Liver (tissue), 3 donors: ENCODE data around the gene CCR2.
"Not testable (repeated sequence)": the region's sequence is repeated elsewhere in the genome, so short reads cannot be mapped to it uniquely, and the experiment has no call there.

ENCODE experiments used
- ATF3 ChIP-seq: IDR thresholded peaks from 2 replicates; pipeline ENCODE4 v1.6.1; 2016; ENCODE audit warnings: antibody characterized with exemption
- EGR1 ChIP-seq, 2 donors: IDR thresholded peaks; 2 replicates each; pipeline ENCODE4 v1.6.1; 2016 to 2018; ENCODE audit warnings: antibody characterized with exemption in 2 of 2, low read depth in 2 of 2
- FOXA1 ChIP-seq: IDR thresholded peaks from 2 replicates; pipeline ENCODE4 v1.6.1; 2016; ENCODE audit warnings: antibody characterized with exemption
- MAX ChIP-seq: IDR thresholded peaks from 2 replicates; pipeline ENCODE4 v1.6.1; 2016; ENCODE audit warnings: antibody characterized with exemption
- RAD21 ChIP-seq, 2 donors: IDR thresholded peaks; 2 replicates each; pipeline ENCODE4 v1.6.1; 2016; ENCODE audit warnings: antibody characterized with exemption in 2 of 2, mild to moderate bottlenecking in 2 of 2
- REST ChIP-seq: IDR thresholded peaks from 2 replicates; pipeline ENCODE4 v1.6.1; 2016; ENCODE audit warnings: antibody characterized with exemption, mild to moderate bottlenecking
- RXRA ChIP-seq, 2 donors: IDR thresholded peaks; 2 replicates each; pipeline ENCODE4 v1.6.1; 2017 to 2018; ENCODE audit warnings: antibody characterized with exemption in 2 of 2, mild to moderate bottlenecking in 1 of 2
- SP1 ChIP-seq: IDR thresholded peaks from 2 replicates; pipeline ENCODE4 v1.6.1; 2018; ENCODE audit warnings: antibody characterized with exemption, mild to moderate bottlenecking
- YY1 ChIP-seq: IDR thresholded peaks from 2 replicates; pipeline ENCODE4 v1.6.1; 2016; ENCODE audit warnings: antibody characterized with exemption, mild to moderate bottlenecking
- ZBTB33 ChIP-seq: IDR thresholded peaks from 2 replicates; pipeline ENCODE4 v1.6.1; 2016; ENCODE audit warnings: antibody characterized with exemption
- TF ChIP-seq, protein P1 (sequence below): fragments of 150-350 bp; IDR thresholded peaks from 2 replicates; pipeline ENCODE4 v1.5.1; 2017; ENCODE audit warnings: improper control_type of control experiment, low read depth, low read length; ENCODE audit not compliant: missing input control
- donor health status: healthy.
- donor health status: healthy.

DNA sequence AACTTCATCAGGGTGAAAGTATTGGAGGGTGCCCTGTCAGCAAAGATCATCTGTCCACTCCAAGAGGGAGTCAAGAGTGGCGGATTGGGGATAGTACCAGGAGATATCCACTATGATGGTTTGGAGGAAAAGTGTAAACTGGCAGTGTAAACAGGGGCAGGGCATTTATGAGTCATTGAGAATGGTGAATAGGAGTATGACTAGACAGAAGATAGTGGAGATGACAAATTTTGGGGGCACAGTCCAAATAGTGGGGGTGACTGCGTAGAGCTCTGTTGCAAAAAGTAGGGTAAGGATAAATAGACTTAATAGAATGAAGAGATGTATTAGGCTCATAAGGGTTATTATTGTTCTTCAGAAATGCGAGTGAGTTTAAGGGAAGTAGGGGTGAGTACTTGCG, 34.9 kb downstream of the CCR2 start:
- TF ChIP-seq, protein P1, sequence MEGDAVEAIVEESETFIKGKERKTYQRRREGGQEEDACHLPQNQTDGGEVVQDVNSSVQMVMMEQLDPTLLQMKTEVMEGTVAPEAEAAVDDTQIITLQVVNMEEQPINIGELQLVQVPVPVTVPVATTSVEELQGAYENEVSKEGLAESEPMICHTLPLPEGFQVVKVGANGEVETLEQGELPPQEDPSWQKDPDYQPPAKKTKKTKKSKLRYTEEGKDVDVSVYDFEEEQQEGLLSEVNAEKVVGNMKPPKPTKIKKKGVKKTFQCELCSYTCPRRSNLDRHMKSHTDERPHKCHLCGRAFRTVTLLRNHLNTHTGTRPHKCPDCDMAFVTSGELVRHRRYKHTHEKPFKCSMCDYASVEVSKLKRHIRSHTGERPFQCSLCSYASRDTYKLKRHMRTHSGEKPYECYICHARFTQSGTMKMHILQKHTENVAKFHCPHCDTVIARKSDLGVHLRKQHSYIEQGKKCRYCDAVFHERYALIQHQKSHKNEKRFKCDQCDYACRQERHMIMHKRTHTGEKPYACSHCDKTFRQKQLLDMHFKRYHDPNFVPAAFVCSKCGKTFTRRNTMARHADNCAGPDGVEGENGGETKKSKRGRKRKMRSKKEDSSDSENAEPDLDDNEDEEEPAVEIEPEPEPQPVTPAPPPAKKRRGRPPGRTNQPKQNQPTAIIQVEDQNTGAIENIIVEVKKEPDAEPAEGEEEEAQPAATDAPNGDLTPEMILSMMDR = not testable (repeated sequence)
- not testable (repeated sequence) for TF ChIP-seq MAX; FOXA1; SP1; ZBTB33; RAD21 (IDR thresholded peaks at IDR 0.05); YY1; EGR1 (IDR thresholded peaks at IDR 0.05; ENCODE audit: low read depth in 2 of 2); ATF3; REST; RXRA (IDR thresholded peaks at IDR 0.05)
